H9 (cell line): Measurements from ENCODE around the gene DDX24. TPM values are rescaled to one million over a fixed set of nuclear protein-coding genes. Genes with fewer than 3 reads are reported as not detected.

Experiments used
- DNase-seq: peaks from one replicate; pipeline ENCODE4 v3.0.0-alpha.2; 2017
- H2AFZ ChIP-seq: one replicate; pipeline ENCODE4 v1.6.1; 2013; ENCODE audit warnings: mild to moderate bottlenecking, low read length, control low read depth, moderate library complexity
- H2AK5ac ChIP-seq: 2 replicates; pipeline ENCODE4 v1.6.1; 2013; ENCODE audit warnings: low read length, control low read depth, mixed read lengths; ENCODE audit not compliant: insufficient read length
- H2BK120ac ChIP-seq: one replicate; pipeline ENCODE4 v1.6.1; 2013; ENCODE audit warnings: low read depth, mild to moderate bottlenecking, low read length, control low read depth, inconsistent platforms; ENCODE audit not compliant: poor library complexity, severe bottlenecking
- H2BK12ac ChIP-seq: 2 replicates; pipeline ENCODE4 v1.6.1; 2013; ENCODE audit warnings: low read length, control low read depth, mixed read lengths, low read depth; ENCODE audit not compliant: insufficient read length
- H2BK15ac ChIP-seq: 2 replicates; pipeline ENCODE4 v1.6.1; 2013; ENCODE audit warnings: low read depth, low read length, control low read depth
- H2BK20ac ChIP-seq: one replicate; pipeline ENCODE4 v1.6.1; 2013; ENCODE audit warnings: low read depth, mild to moderate bottlenecking, low read length, control low read depth, inconsistent platforms; ENCODE audit not compliant: poor library complexity, severe bottlenecking
- H2BK5ac ChIP-seq: 2 replicates; pipeline ENCODE4 v1.6.1; 2013; ENCODE audit warnings: low read length, control low read depth, mixed read lengths; ENCODE audit not compliant: insufficient read length
- H3K14ac ChIP-seq: 2 replicates; pipeline ENCODE4 v1.6.1; 2013; ENCODE audit warnings: low read length, control low read depth; ENCODE audit not compliant: insufficient read depth
- H3K18ac ChIP-seq: 2 replicates; pipeline ENCODE4 v1.6.1; 2013; ENCODE audit warnings: low read depth, mild to moderate bottlenecking, mixed read lengths, low read length, control low read depth; ENCODE audit not compliant: insufficient read length
- H3K23ac ChIP-seq: 2 replicates; pipeline ENCODE4 v1.6.1; 2013; ENCODE audit warnings: low read length, control low read depth, mixed read lengths, low read depth; ENCODE audit not compliant: insufficient read length
- H3K23me2 ChIP-seq: 2 replicates; pipeline ENCODE4 v1.6.1; 2013; ENCODE audit warnings: low read depth, mild to moderate bottlenecking, mixed read lengths, low read length, control low read depth; ENCODE audit not compliant: insufficient read length, poor library complexity, severe bottlenecking
- H3K27ac ChIP-seq: 2 replicates; pipeline ENCODE4 v1.5.1; 2013; ENCODE audit warnings: low read length, control low read depth, mixed read lengths, low read depth; ENCODE audit not compliant: insufficient read length
- H3K27me3 ChIP-seq: 2 replicates; pipeline ENCODE4 v1.6.1; 2013; ENCODE audit warnings: low read length, control low read depth, inconsistent platforms; ENCODE audit not compliant: insufficient read depth
- H3K4ac ChIP-seq: 2 replicates; pipeline ENCODE4 v1.6.1; 2013; ENCODE audit warnings: low read depth, mild to moderate bottlenecking, control low read depth, inconsistent platforms, low read length, moderate library complexity
- H3K4me1 ChIP-seq: 2 replicates; pipeline ENCODE4 v1.6.1; 2013; ENCODE audit warnings: low read length, control low read depth, inconsistent platforms; ENCODE audit not compliant: insufficient read depth
- H3K4me2 ChIP-seq: 2 replicates; pipeline ENCODE4 v1.6.1; 2013; ENCODE audit warnings: low read length, control low read depth, mixed read lengths; ENCODE audit not compliant: insufficient read length, insufficient read depth
- H3K56ac ChIP-seq: 2 replicates; pipeline ENCODE4 v1.6.1; 2013; ENCODE audit warnings: low read depth, mild to moderate bottlenecking, mixed read lengths, low read length, control low read depth; ENCODE audit not compliant: insufficient read length
- H3K79me1 ChIP-seq: 2 replicates; pipeline ENCODE4 v1.6.1; 2013; ENCODE audit warnings: low read depth, mild to moderate bottlenecking, moderate library complexity, low read length, control low read depth, inconsistent platforms; ENCODE audit not compliant: insufficient read depth, poor library complexity, severe bottlenecking
- H3K79me2 ChIP-seq: 2 replicates; pipeline ENCODE4 v1.6.1; 2013; ENCODE audit warnings: low read length, control low read depth, inconsistent platforms; ENCODE audit not compliant: insufficient read depth
- H3K9ac ChIP-seq: 2 replicates; pipeline ENCODE4 v1.6.1; 2013; ENCODE audit warnings: low read length, control low read depth, mixed read lengths; ENCODE audit not compliant: insufficient read length; ENCODE audit errors: extremely low read depth
- H3K9me3 ChIP-seq: one replicate; pipeline ENCODE4 v1.6.1; 2013; ENCODE audit warnings: low read depth, low read length, inconsistent platforms; ENCODE audit not compliant: control insufficient read depth
- H3T11ph ChIP-seq: one replicate; pipeline ENCODE4 v1.6.1; 2013; ENCODE audit warnings: mild to moderate bottlenecking, low read length, control low read depth, inconsistent platforms
- H4K20me1 ChIP-seq: one replicate; pipeline ENCODE4 v1.6.1; 2013; ENCODE audit not compliant: control insufficient read depth, insufficient read length, insufficient read depth
- H4K5ac ChIP-seq: 2 replicates; pipeline ENCODE4 v1.6.1; 2013; ENCODE audit warnings: low read depth, mild to moderate bottlenecking, mixed read lengths, low read length, control low read depth; ENCODE audit not compliant: insufficient read length
- H4K8ac ChIP-seq: replicated peaks from 2 replicates; pipeline ENCODE4 v1.6.1; 2013; ENCODE audit warnings: low read length, control low read depth, mixed read lengths, low read depth; ENCODE audit not compliant: insufficient read length
- H4K91ac ChIP-seq: 2 replicates; pipeline ENCODE4 v1.6.1; 2013; ENCODE audit warnings: low read depth, mild to moderate bottlenecking, moderate library complexity, mixed read lengths, low read length, control low read depth; ENCODE audit not compliant: insufficient read length
- H3K27ac Mint-ChIP-seq, 3 experiments: 2 replicates in 2 of 3; 3 replicates in 1 of 3; pipeline ENCODE4 v1.8.0; 2020 to 2021; ENCODE audit warnings: mixed read lengths in 3 of 3, mild to moderate bottlenecking in 1 of 3, moderate library complexity in 1 of 3
- H3K27me3 Mint-ChIP-seq: 2 replicates; pipeline ENCODE4 v1.8.0; 2021; ENCODE audit warnings: low read depth, mild to moderate bottlenecking, moderate library complexity, mixed read lengths
- H3K36me3 Mint-ChIP-seq, 3 experiments: 2 replicates in 2 of 3; 3 replicates in 1 of 3; pipeline ENCODE4 v1.8.0; 2020 to 2021; ENCODE audit warnings: low read depth in 3 of 3, mixed read lengths in 3 of 3; ENCODE audit not compliant: insufficient read depth in 1 of 3
- H3K4me1 Mint-ChIP-seq, 2 experiments: 2 replicates each; pipeline ENCODE4 v1.8.0; 2020; ENCODE audit warnings: mixed read lengths in 2 of 2
- H3K4me3 Mint-ChIP-seq, 2 experiments: 2 replicates in 1 of 2; 3 replicates in 1 of 2; pipeline ENCODE4 v1.8.0; 2020 to 2021; ENCODE audit warnings: mild to moderate bottlenecking in 2 of 2, mixed read lengths in 2 of 2, moderate library complexity in 1 of 2
- H3K9me3 Mint-ChIP-seq, 2 experiments: 2 replicates in 1 of 2; 3 replicates in 1 of 2; pipeline ENCODE4 v1.8.0; 2020; ENCODE audit warnings: mild to moderate bottlenecking in 2 of 2, mixed read lengths in 2 of 2, moderate library complexity in 1 of 2
- CTCF ChIP-seq: fragments of 200-600 bp; sonication (generic); conservative IDR thresholded peaks from 3 replicates; pipeline ENCODE4 v1.8.0; 2021; ENCODE audit warnings: antibody characterized with exemption, mild to moderate bottlenecking
- WGBS: extraction: QIAGEN DNeasy Blood & Tissue Kit; methylation state at CpG from one replicate; pipeline ENCODE4 v1.1.7; 2013; ENCODE audit warnings: missing lambda C conversion rate, low lambda C conversion rate, mixed read lengths; ENCODE audit not compliant: insufficient read length; ENCODE audit errors: extremely low coverage; 5-methylcytosine and 5-hydroxymethylcytosine counted together
- total RNA-seq: library from RNA; stranded (reverse); gene quantifications from 2 replicates; pipeline ENCODE4 v1.2.1, GENCODE V29; 2021

The DDX24 gene
- total RNA-seq, 1 experiment from 2014 or later: 172 TPM

GRCh38 chr14:94113908-94114588 is 33.0 kb upstream of the DDX24 start:
- H3K27ac Mint-ChIP-seq: peak overlapping the region in 1 of 3 experiments; percentile 96; a peak in 1 of 7 replicates
- Histone ChIP-seq H3K79me1 (no peaks in the 10 kb centered on the region), H2BK15ac (no peak overlapping the region), H3K14ac (no peak overlapping the region), H2BK120ac (no peak overlapping the region), H3K4ac (no peak overlapping the region), H4K91ac (no peak overlapping the region), H3K9me3 (no peaks in the 10 kb centered on the region), H3K9ac (no peak overlapping the region), H3K23me2 (no peaks in the 10 kb centered on the region), H4K20me1 (no peaks in the 10 kb centered on the region), H3K27ac (no peak overlapping the region), H2BK12ac (no peak overlapping the region), H2AFZ (no peak overlapping the region), H3K56ac (no peak overlapping the region), H2AK5ac (no peak overlapping the region), H3K4me2 (no peak overlapping the region), H3K18ac (no peak overlapping the region), H3K4me1 (no peaks in the 10 kb centered on the region), H3K27me3 (no peaks in the 10 kb centered on the region), H4K8ac (no peak overlapping the region), H2BK5ac (no peak overlapping the region), H2BK20ac (no peak overlapping the region), H4K5ac (no peak overlapping the region), H3T11ph (no peak overlapping the region), H3K23ac (no peak overlapping the region), H3K79me2 (no peaks in the 10 kb centered on the region)
- peaks cover 6% of the 10 kb centered on the region for H3K27me3 Mint-ChIP-seq
- peaks cover 16 to 17% of the 10 kb centered on the region in 2 experiments for H3K4me1 Mint-ChIP-seq
- no peaks in the 10 kb centered on the region for H3K9me3 Mint-ChIP-seq
- peak; percentile 8 for DNase-seq
- no peak for TF ChIP-seq CTCF
- no peaks in the 10 kb centered on the region; a peak in 1 of 7 replicates for H3K36me3 Mint-ChIP-seq
- no CpG with 5 or more reads among the region's 5 CpGs for WGBS
- H3K4me3 Mint-ChIP-seq: no peak overlapping the region
